Chondrocyte (in vitro differentiated cells): Measurements from ENCODE around the gene C4orf54. TPM values are rescaled to one million over a fixed set of nuclear protein-coding genes. Genes with fewer than 3 reads are reported as not detected.

Experiments used
- DNase-seq: peaks from one replicate; pipeline ENCODE4 v3.0.0; 2021; ENCODE audit warnings: mixed read lengths, low spot score
- H3K27ac Mint-ChIP-seq: one replicate; pipeline ENCODE4 v1.8.0; 2021; ENCODE audit warnings: mild to moderate bottlenecking, moderate library complexity, mixed read lengths; ENCODE audit not compliant: unreplicated experiment
- H3K27me3 Mint-ChIP-seq: 2 replicates; pipeline ENCODE4 v1.8.0; 2021; ENCODE audit warnings: low read depth, mixed read lengths
- H3K36me3 Mint-ChIP-seq: 2 replicates; pipeline ENCODE4 v1.8.0; 2021; ENCODE audit warnings: low read depth, mixed read lengths
- H3K4me1 Mint-ChIP-seq: 2 replicates; pipeline ENCODE4 v1.8.0; 2021; ENCODE audit warnings: low read depth, mild to moderate bottlenecking, mixed read lengths
- H3K4me3 Mint-ChIP-seq: one replicate; pipeline ENCODE4 v1.8.0; 2021; ENCODE audit warnings: mild to moderate bottlenecking, moderate library complexity, mixed read lengths; ENCODE audit not compliant: unreplicated experiment
- H3K9me3 Mint-ChIP-seq: 2 replicates; pipeline ENCODE4 v1.8.0; 2021; ENCODE audit warnings: low read depth, mixed read lengths
- total RNA-seq: library from RNA; stranded (reverse); gene quantifications from 3 replicates; pipeline ENCODE4 v1.2.1, GENCODE V29; 2021
- TF ChIP-seq, protein P1 (sequence below): fragments of 200-600 bp; sonication (generic); IDR thresholded peaks from 2 replicates; pipeline ENCODE4 v1.5.0; 2021; ENCODE audit warnings: antibody characterized with exemption, mild to moderate bottlenecking, moderate library complexity

The C4orf54 gene
- total RNA-seq, 1 donor from 2014 or later: not detected

DNA sequence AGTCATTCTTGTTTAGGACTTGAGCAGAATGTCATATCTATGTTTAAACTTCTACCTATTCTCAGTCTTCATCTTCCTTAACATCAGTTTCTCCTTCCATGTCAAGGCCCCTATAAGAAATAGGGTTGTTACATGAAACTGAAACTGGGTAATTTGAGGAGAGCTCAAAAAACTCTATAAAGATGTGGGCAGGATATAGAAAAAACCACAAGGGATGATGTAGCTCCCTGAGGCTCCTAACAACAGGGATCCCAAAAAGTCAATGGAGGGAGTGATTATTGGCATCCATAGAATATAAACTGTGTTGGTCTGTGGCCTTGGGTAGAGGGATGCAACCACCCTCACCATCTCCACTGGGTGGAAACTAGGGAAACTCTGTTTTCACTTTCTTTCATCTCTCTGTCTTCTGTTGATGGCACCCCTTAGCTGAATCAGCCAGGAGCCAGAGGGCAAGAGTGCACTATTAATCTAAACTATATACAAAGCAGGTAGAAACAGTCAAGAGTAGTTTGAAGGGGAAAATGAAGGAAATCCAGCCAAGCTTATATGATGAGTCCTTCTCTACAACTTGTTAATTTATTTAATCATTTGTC is 27.6 kb downstream of the C4orf54 start:
- no peak overlapping the region for H3K27ac Mint-ChIP-seq
- TF ChIP-seq, protein P1, sequence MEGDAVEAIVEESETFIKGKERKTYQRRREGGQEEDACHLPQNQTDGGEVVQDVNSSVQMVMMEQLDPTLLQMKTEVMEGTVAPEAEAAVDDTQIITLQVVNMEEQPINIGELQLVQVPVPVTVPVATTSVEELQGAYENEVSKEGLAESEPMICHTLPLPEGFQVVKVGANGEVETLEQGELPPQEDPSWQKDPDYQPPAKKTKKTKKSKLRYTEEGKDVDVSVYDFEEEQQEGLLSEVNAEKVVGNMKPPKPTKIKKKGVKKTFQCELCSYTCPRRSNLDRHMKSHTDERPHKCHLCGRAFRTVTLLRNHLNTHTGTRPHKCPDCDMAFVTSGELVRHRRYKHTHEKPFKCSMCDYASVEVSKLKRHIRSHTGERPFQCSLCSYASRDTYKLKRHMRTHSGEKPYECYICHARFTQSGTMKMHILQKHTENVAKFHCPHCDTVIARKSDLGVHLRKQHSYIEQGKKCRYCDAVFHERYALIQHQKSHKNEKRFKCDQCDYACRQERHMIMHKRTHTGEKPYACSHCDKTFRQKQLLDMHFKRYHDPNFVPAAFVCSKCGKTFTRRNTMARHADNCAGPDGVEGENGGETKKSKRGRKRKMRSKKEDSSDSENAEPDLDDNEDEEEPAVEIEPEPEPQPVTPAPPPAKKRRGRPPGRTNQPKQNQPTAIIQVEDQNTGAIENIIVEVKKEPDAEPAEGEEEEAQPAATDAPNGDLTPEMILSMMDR: no peak
- H3K4me3 Mint-ChIP-seq: no peak overlapping the region
- no peaks in the 10 kb centered on the region for H3K4me1 Mint-ChIP-seq
- DNase-seq: no peak
- no peaks in the 10 kb centered on the region for H3K36me3 Mint-ChIP-seq
- peaks cover 19% of the 10 kb centered on the region for H3K27me3 Mint-ChIP-seq
- no peaks in the 10 kb centered on the region for H3K9me3 Mint-ChIP-seq

DNA sequence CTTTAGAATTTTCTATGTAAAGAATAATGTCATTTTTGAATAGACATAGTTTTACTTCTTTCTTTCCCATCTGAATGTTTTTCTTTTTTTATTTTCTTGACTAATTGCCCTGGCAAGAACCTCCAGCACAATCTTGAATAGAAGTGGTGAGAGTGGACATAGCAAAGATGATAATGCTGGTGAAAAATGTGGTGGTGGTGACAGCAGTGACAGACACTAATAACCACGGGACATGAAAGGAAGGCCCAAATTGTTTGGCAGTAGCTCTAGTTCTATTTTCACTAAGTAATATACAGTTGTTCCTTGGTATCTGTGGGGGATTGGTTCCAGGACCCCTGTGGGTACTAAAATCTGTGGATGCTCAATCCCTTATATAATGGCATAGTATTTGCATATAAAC is 29.6 kb downstream of the C4orf54 start:
- no peak for DNase-seq
- Mint-ChIP-seq H3K9me3 (no peaks in the 10 kb centered on the region), H3K4me1 (no peaks in the 10 kb centered on the region), H3K27ac (no peak overlapping the region), H3K36me3 (no peaks in the 10 kb centered on the region), H3K27me3 (peaks cover 15% of the 10 kb centered on the region), H3K4me3 (no peak overlapping the region)
- TF ChIP-seq, protein P1: no peak

DNA sequence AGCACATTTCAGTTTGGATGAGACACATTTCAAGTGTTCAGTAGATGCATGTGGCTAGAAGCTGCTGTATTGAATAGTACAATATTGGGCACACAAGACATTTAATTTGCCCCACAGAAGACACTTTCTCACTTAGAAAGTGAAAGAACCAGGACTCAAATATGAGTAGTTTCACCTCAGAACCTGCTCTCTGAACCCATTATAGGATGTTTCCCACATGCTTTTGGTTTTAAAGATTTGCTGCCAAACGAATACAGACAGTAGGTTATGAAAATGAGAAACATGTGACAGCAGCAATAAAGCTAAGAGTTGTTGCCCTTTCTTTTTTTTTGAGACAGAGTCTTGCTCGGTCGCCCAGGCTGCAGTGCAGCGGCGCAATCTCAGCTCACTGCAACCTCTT is 32.3 kb downstream of the C4orf54 start:
- H3K36me3 Mint-ChIP-seq: no peaks in the 10 kb centered on the region
- H3K27ac Mint-ChIP-seq: no peak overlapping the region
- H3K4me3 Mint-ChIP-seq: no peak overlapping the region
- H3K27me3 Mint-ChIP-seq: peaks cover 12% of the 10 kb centered on the region
- DNase-seq: no peak
- H3K9me3 Mint-ChIP-seq: no peaks in the 10 kb centered on the region
- TF ChIP-seq, protein P1: no peak
- no peaks in the 10 kb centered on the region for H3K4me1 Mint-ChIP-seq

DNA sequence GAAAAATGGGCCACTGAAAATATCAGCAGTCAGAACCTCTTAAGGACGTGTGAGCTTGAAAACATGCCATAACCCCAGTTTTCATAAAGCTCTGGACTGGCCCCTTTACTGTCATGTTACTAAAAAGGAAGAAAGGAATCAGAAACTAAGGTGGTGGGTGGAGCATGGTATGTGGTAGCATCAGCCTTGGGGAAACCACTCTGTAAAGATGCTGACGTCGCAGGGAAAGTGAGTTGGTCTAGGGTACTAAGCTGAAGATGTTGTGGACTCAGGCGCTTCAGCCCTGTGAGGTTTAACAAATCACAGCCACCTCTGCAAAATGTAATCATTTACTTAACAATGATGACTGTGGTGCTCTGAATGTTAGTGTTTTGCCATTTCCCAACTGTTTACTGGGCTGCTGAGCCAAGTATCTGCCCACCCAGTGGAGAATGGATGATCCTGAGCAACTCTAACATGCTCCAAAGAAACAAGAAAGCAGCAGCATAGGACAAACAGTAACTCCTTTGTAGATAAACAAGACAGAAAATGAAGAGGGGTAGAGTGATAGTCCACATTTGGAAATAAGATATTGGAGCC is 33.4 kb downstream of the C4orf54 start:
- TF ChIP-seq, protein P1: no peak
- H3K27me3 Mint-ChIP-seq: peaks cover 10% of the 10 kb centered on the region
- H3K36me3 Mint-ChIP-seq: no peaks in the 10 kb centered on the region
- no peaks in the 10 kb centered on the region for H3K9me3 Mint-ChIP-seq
- no peaks in the 10 kb centered on the region for H3K4me1 Mint-ChIP-seq
- no peak for DNase-seq
- H3K4me3 Mint-ChIP-seq: no peak overlapping the region
- H3K27ac Mint-ChIP-seq: no peak overlapping the region

DNA sequence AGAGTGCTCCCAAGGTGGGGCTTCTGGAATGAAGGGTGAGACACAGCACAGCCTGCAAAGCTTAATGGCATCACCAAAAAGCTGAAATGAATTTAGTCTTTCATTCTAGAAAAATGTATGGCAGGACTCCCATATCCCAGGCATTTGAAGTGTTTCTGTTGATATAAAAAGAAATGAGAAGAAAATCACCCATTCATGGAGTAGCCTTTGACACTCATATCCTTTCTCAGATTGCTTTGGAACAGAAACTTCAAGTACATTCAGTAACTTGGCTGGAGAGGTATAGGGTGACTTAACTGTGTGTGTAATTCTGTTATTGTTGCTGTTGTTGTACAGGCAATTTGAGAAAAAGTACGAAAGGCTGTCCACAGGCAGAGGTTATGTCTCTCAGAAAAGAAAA is 35.3 kb downstream of the C4orf54 start:
- Mint-ChIP-seq H3K27ac (no peak overlapping the region), H3K27me3 (peaks cover 12% of the 10 kb centered on the region), H3K9me3 (no peaks in the 10 kb centered on the region), H3K4me3 (no peak overlapping the region), H3K36me3 (no peaks in the 10 kb centered on the region), H3K4me1 (no peaks in the 10 kb centered on the region)
- TF ChIP-seq, protein P1: no peak
- DNase-seq: no peak
